Mesendoderm (in vitro differentiated cells): ENCODE results near the gene ECSIT.
"Not testable (repeated sequence)": the region's sequence is repeated elsewhere in the genome, so short reads cannot be mapped to it uniquely, and the experiment has no call there.

Experiments used
- DNase-seq: peaks from one replicate; pipeline ENCODE4 v3.0.0; 2013
- H2AK5ac ChIP-seq: 2 replicates; pipeline ENCODE4 v1.6.1; 2013; ENCODE audit warnings: low read length, inconsistent platforms
- H2BK120ac ChIP-seq: 2 replicates; pipeline ENCODE4 v1.6.1; 2013; ENCODE audit warnings: low read depth, mild to moderate bottlenecking, low read length, moderate library complexity, mixed read lengths
- H2BK15ac ChIP-seq: replicated peaks from 2 replicates; pipeline ENCODE4 v1.6.1; 2013; ENCODE audit warnings: low read depth, mild to moderate bottlenecking, moderate library complexity
- H2BK5ac ChIP-seq: 2 replicates; pipeline ENCODE4 v1.6.1; 2013; ENCODE audit warnings: low read length, inconsistent platforms
- H3K18ac ChIP-seq: 2 replicates; pipeline ENCODE4 v1.6.1; 2013; ENCODE audit warnings: mild to moderate bottlenecking, low read length, mixed read lengths
- H3K23ac ChIP-seq: one replicate; pipeline ENCODE4 v1.6.1; 2013; ENCODE audit warnings: low read length
- H3K27ac ChIP-seq: 2 replicates; pipeline ENCODE4 v1.5.1; 2013; ENCODE audit warnings: low read depth, mild to moderate bottlenecking, inconsistent platforms, low read length, moderate library complexity
- H3K27me3 ChIP-seq: 2 replicates; pipeline ENCODE4 v1.6.1; 2013; ENCODE audit warnings: low read length, control low read depth, mild to moderate bottlenecking, inconsistent platforms; ENCODE audit not compliant: insufficient read depth, poor library complexity
- H3K36me3 ChIP-seq: 2 replicates; pipeline ENCODE4 v1.6.1; 2013; ENCODE audit warnings: low read length, inconsistent platforms; ENCODE audit not compliant: control insufficient read depth, insufficient read depth
- H3K4ac ChIP-seq: one replicate; pipeline ENCODE4 v1.6.1; 2013; ENCODE audit warnings: low read depth, mild to moderate bottlenecking, low read length, moderate library complexity
- H3K4me1 ChIP-seq: 2 replicates; pipeline ENCODE4 v1.6.1; 2013; ENCODE audit warnings: low read depth, low read length, inconsistent platforms; ENCODE audit not compliant: control insufficient read depth
- H3K4me2 ChIP-seq: 2 replicates; pipeline ENCODE4 v1.6.1; 2013; ENCODE audit warnings: low read length
- H3K4me3 ChIP-seq: 2 replicates; pipeline ENCODE4 v1.5.1; 2013; ENCODE audit warnings: mild to moderate bottlenecking, low read length
- H3K56ac ChIP-seq: one replicate; pipeline ENCODE4 v1.6.1; 2013; ENCODE audit warnings: low read length
- H3K79me1 ChIP-seq: 2 replicates; pipeline ENCODE4 v1.6.1; 2013; ENCODE audit warnings: low read length, inconsistent platforms
- H3K79me2 ChIP-seq: 2 replicates; pipeline ENCODE4 v1.6.1; 2013; ENCODE audit warnings: mild to moderate bottlenecking, low read length; ENCODE audit not compliant: control insufficient read depth, insufficient read depth
- H3K9ac ChIP-seq: 2 replicates; pipeline ENCODE4 v1.6.1; 2013; ENCODE audit warnings: low read length, inconsistent platforms
- H4K5ac ChIP-seq: one replicate; pipeline ENCODE4 v1.6.1; 2013; ENCODE audit warnings: low read length
- H4K8ac ChIP-seq: one replicate; pipeline ENCODE4 v1.6.1; 2013; ENCODE audit warnings: low read depth, mild to moderate bottlenecking, control low read depth, low read length, moderate library complexity
- WGBS: extraction: QIAGEN DNeasy Blood & Tissue Kit; methylation state at CpG from one replicate; pipeline ENCODE4 v1.1.7; 2013; ENCODE audit warnings: low lambda C conversion rate, missing lambda C conversion rate; ENCODE audit not compliant: insufficient coverage; ENCODE audit errors: extremely low coverage; 5-methylcytosine and 5-hydroxymethylcytosine counted together

Gene ECSIT

GRCh38 chr19:11479090-11479897 lies 49.6 kb downstream of the ECSIT start:
- Histone ChIP-seq H3K27ac (no peak overlapping the region), H3K36me3 (no peaks in the 10 kb centered on the region), H4K8ac (no peak overlapping the region), H3K27me3 (peaks cover 15% of the 10 kb centered on the region), H3K79me1 (no peaks in the 10 kb centered on the region), H2BK5ac (no peak overlapping the region), H2BK120ac (no peak overlapping the region), H3K79me2 (no peaks in the 10 kb centered on the region), H2AK5ac (no peak overlapping the region), H2BK15ac (no peak overlapping the region), H3K56ac (no peak overlapping the region), H4K5ac (no peak overlapping the region), H3K9ac (no peak overlapping the region), H3K23ac (no peak overlapping the region), H3K4me2 (no peak overlapping the region), H3K4ac (no peak overlapping the region), H3K4me1 (no peaks in the 10 kb centered on the region), H3K4me3 (no peak overlapping the region), H3K18ac (no peak overlapping the region)
- peak; percentile 78 for DNase-seq
- no CpG with 5 or more reads among the region's 62 CpGs for WGBS

- Histone ChIP-seq H3K4ac (no peak overlapping the region), H3K4me1 (no peaks in the 10 kb centered on the region)
Observed at GRCh38 chr19:11478167-11479089, 50.5 kb downstream of the ECSIT start.

DNA sequence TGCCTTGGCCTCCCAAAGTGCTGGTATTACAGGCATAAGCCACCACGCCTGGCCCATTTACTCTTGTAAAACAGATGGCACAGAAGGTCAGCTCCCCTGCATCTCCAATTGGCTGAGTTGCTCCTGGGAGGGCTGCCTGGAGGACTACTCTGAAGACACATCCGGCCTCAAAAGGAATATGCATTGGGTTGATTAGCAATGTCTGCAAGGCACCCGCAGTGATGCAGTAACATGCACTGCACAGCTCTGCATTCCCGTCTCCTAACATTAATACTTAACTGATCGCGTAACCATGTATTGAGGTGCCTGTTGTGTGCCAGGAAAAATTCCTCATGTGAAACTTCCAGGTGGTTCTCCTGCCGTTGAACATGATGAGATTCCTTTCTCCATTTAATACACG lies 53.1 kb downstream of the ECSIT start:
- no CpG with 5 or more reads among the region's 8 CpGs for WGBS
- no peaks in the 10 kb centered on the region for H3K4me1 ChIP-seq
- peaks cover 8% of the 10 kb centered on the region for H3K27me3 ChIP-seq

More at GRCh38 chr19:11478167-11479089, 50.5 kb downstream of the ECSIT start:
- no peak overlapping the region for H4K8ac ChIP-seq
- H3K18ac ChIP-seq, result no peak overlapping the region
- H3K27ac ChIP-seq, result no peak overlapping the region
- no peak overlapping the region for H3K4me3 ChIP-seq
- no peak overlapping the region for H2BK5ac ChIP-seq
- peaks cover 15% of the 10 kb centered on the region for H3K27me3 ChIP-seq
- H3K23ac ChIP-seq, result no peak overlapping the region
- H3K56ac ChIP-seq, result no peak overlapping the region
- H3K9ac ChIP-seq, result no peak overlapping the region
- H3K36me3 ChIP-seq, result no peaks in the 10 kb centered on the region
- no peak overlapping the region for H2BK120ac ChIP-seq
- H2AK5ac ChIP-seq, result no peak overlapping the region
- WGBS, result no CpG with 5 or more reads among the region's 19 CpGs
- no peak overlapping the region for H2BK15ac ChIP-seq
- no peaks in the 10 kb centered on the region for H3K79me2 ChIP-seq
- no peak for DNase-seq
- H4K5ac ChIP-seq, result no peak overlapping the region
- H3K79me1 ChIP-seq, result no peaks in the 10 kb centered on the region
- no peak overlapping the region for H3K4me2 ChIP-seq

GRCh38 chr19:11475343-11475742 lies 53.6 kb downstream of the ECSIT start:
- not testable (repeated sequence) for H3K23ac ChIP-seq, H3K36me3 ChIP-seq, H3K27ac ChIP-seq, H3K79me1 ChIP-seq, H3K4me2 ChIP-seq, H2AK5ac ChIP-seq, H3K9ac ChIP-seq, H2BK5ac ChIP-seq, H3K56ac ChIP-seq, H2BK120ac ChIP-seq, H2BK15ac ChIP-seq, H4K8ac ChIP-seq, H3K4me3 ChIP-seq, H3K18ac ChIP-seq, H3K4me1 ChIP-seq, H3K27me3 ChIP-seq, H3K4ac ChIP-seq, DNase-seq, H4K5ac ChIP-seq, H3K79me2 ChIP-seq
- WGBS, result no CpG with 5 or more reads among the region's 3 CpGs

More for the DNA sequence above, 53.1 kb downstream of the ECSIT start:
- H3K23ac ChIP-seq, result no peak overlapping the region
- no peak for DNase-seq
- H3K79me2 ChIP-seq, result no peaks in the 10 kb centered on the region
- no peak overlapping the region for H3K4me2 ChIP-seq
- no peak overlapping the region for H2AK5ac ChIP-seq
- H3K4me3 ChIP-seq, result no peak overlapping the region
- H3K56ac ChIP-seq, result no peak overlapping the region
- H4K8ac ChIP-seq, result no peak overlapping the region
- H3K4ac ChIP-seq, result no peak overlapping the region
- no peak overlapping the region for H3K27ac ChIP-seq
- no peak overlapping the region for H4K5ac ChIP-seq
- H2BK120ac ChIP-seq, result no peak overlapping the region
- no peaks in the 10 kb centered on the region for H3K79me1 ChIP-seq
- H3K9ac ChIP-seq, result no peak overlapping the region
- no peak overlapping the region for H2BK15ac ChIP-seq
- H2BK5ac ChIP-seq, result no peak overlapping the region
- H3K18ac ChIP-seq, result no peak overlapping the region
- H3K36me3 ChIP-seq, result no peaks in the 10 kb centered on the region

DNA sequence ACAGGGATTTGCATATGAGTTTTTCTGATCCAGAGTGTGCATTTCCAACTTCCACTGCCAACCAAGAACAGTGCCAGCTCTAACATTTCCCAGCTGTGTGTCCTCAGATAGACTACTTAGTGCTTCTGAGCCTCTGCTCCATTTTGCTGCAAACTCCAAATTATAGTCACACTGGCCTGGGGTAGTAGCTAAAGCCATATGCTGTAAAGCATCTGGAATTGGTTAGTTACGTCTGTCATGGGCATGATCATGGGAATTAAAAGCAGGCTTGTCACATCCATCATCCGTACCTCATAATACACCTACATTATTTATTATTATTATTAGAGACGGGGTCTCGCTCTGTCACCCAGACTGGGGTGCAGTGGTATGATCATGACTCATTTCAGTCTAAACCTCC lies 55.2 kb downstream of the ECSIT start:
- Histone ChIP-seq H3K23ac (no peak overlapping the region), H3K27me3 (no peaks in the 10 kb centered on the region), H3K56ac (no peak overlapping the region), H3K4me2 (no peak overlapping the region), H3K79me2 (no peaks in the 10 kb centered on the region), H3K4ac (no peak overlapping the region), H4K8ac (no peak overlapping the region), H3K4me1 (no peaks in the 10 kb centered on the region), H2BK5ac (no peak overlapping the region), H4K5ac (no peak overlapping the region), H2BK120ac (no peak overlapping the region), H3K36me3 (no peaks in the 10 kb centered on the region), H3K27ac (no peak overlapping the region), H3K4me3 (no peak overlapping the region), H3K18ac (no peak overlapping the region), H3K79me1 (no peaks in the 10 kb centered on the region), H3K9ac (no peak overlapping the region), H2BK15ac (no peak overlapping the region), H2AK5ac (no peak overlapping the region)
- no peak for DNase-seq
- no CpG with 5 or more reads among the region's 4 CpGs for WGBS
